ENCODE results near the gene ANKS6.

ANKS6 gene

DNA sequence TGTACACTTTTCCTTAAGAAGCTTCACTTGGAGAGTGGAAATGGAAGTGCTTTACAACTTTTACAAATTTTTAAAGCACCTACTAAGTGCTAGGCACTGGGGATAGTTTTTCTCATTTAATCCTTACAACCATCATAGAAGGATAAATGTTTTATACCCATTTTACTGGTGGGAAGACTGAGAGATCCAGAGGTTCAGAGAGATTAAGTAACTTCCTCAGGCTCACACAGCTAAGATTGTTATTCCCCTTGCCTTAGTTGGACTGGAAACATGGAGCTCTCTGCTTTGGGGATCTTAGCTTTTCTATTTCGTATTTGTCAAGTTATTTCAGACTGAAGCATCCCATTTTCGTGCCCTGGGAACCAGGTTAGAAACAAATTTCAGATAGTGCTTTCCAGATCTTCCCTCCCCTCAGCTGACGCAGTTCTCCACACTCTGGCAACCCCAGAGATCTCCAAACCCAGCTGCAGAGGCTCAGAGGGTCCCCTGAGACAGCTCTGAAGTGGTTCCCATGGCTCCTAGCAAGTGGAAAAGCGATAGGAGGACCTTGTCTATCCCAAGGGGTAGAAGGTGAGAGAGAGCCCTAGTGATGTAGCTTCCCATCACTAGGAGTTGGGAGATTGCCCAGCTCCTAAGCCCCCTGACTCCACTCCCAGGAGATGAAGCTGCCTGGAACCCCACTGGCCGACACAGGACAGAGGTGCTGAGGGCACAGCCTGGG, 71.4 kb downstream of the ANKS6 start:
- Histone ChIP-seq H3K4me2 (ENCODE audit: low read length) (no peak overlapping the region), H3K9me3 (ENCODE audit: control insufficient read depth, insufficient read depth, low read length) (no peaks in the 10 kb centered on the region), H3K4me3 (ENCODE audit: low read length) (no peak overlapping the region), H3K4me1 (ENCODE audit: control insufficient read depth, low read length) (peaks cover 14% of the 10 kb centered on the region), H4K20me1 (ENCODE audit: control insufficient read depth, insufficient read depth, low read depth, low read length) (no peaks in the 10 kb centered on the region), H3K9me2 (replicated peaks; ENCODE audit: control insufficient read depth, low read length) (no peaks in the 10 kb centered on the region), H3F3A (ENCODE audit: control insufficient read depth, insufficient read depth) (no peaks in the 10 kb centered on the region), H3K27me3 (ENCODE audit: control insufficient read depth, low read length) (0 out of 2 replicates have a peak, but pooled peaks cover 6% of the 10 kb centered on the region), H3K79me2 (ENCODE audit: control insufficient read depth, low read length) (no peaks in the 10 kb centered on the region), H3K27ac (ENCODE audit: low read depth, low read length) (no peak overlapping the region), H3K36me3 (ENCODE audit: control insufficient read depth, low read length) (no peaks in the 10 kb centered on the region)
- no peak for TF ChIP-seq EZH2phosphoT487 (IDR thresholded peaks at IDR 0.05; ENCODE audit: borderline replicate concordance, low read length)
- TF ChIP-seq, protein P1, sequence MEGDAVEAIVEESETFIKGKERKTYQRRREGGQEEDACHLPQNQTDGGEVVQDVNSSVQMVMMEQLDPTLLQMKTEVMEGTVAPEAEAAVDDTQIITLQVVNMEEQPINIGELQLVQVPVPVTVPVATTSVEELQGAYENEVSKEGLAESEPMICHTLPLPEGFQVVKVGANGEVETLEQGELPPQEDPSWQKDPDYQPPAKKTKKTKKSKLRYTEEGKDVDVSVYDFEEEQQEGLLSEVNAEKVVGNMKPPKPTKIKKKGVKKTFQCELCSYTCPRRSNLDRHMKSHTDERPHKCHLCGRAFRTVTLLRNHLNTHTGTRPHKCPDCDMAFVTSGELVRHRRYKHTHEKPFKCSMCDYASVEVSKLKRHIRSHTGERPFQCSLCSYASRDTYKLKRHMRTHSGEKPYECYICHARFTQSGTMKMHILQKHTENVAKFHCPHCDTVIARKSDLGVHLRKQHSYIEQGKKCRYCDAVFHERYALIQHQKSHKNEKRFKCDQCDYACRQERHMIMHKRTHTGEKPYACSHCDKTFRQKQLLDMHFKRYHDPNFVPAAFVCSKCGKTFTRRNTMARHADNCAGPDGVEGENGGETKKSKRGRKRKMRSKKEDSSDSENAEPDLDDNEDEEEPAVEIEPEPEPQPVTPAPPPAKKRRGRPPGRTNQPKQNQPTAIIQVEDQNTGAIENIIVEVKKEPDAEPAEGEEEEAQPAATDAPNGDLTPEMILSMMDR (IDR thresholded peaks at IDR 0.05; ENCODE audit: low read depth, low read length, poor library complexity, severe bottlenecking), result no peak

DNA sequence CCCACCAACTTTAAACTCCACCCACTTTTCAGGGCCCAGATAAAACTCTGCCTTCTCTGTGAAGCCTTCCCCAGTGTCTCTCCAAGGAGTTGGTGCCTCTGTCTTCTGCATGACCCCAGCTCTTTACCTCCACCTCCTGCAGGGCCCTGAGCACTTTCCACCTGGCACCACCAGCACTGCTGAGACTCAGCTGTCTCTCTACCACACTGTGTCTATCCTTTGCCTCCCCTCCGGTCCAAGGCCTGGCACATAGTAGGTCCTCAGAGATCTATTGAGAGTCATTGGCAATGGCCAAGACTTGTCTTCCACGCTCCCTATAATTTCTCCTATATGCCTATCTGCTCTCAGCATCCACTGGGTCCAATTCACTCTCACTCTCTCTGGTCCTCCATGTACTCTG, 74.7 kb downstream of the ANKS6 start:
- Histone ChIP-seq H3F3A (ENCODE audit: control insufficient read depth, insufficient read depth) (no peaks in the 10 kb centered on the region), H3K27me3 (ENCODE audit: control insufficient read depth, low read length) (peaks cover 20% of the 10 kb centered on the region; the same call in 1 of the 2 replicates), H3K27ac (ENCODE audit: low read depth, low read length) (no peak overlapping the region), H4K20me1 (ENCODE audit: control insufficient read depth, insufficient read depth, low read depth, low read length) (no peaks in the 10 kb centered on the region), H3K36me3 (ENCODE audit: control insufficient read depth, low read length) (no peaks in the 10 kb centered on the region), H3K4me3 (ENCODE audit: low read length) (no peak overlapping the region), H3K79me2 (ENCODE audit: control insufficient read depth, low read length) (no peaks in the 10 kb centered on the region), H3K9me3 (ENCODE audit: control insufficient read depth, insufficient read depth, low read length) (no peaks in the 10 kb centered on the region), H3K9me2 (replicated peaks; ENCODE audit: control insufficient read depth, low read length) (no peaks in the 10 kb centered on the region), H3K4me2 (ENCODE audit: low read length) (no peak overlapping the region), H3K4me1 (ENCODE audit: control insufficient read depth, low read length) (peaks cover 3% of the 10 kb centered on the region)
- TF ChIP-seq EZH2phosphoT487 (IDR thresholded peaks at IDR 0.05; ENCODE audit: borderline replicate concordance, low read length), result no peak
- TF ChIP-seq, protein P1 (IDR thresholded peaks at IDR 0.05; ENCODE audit: low read depth, low read length, poor library complexity, severe bottlenecking), result no peak

DNA sequence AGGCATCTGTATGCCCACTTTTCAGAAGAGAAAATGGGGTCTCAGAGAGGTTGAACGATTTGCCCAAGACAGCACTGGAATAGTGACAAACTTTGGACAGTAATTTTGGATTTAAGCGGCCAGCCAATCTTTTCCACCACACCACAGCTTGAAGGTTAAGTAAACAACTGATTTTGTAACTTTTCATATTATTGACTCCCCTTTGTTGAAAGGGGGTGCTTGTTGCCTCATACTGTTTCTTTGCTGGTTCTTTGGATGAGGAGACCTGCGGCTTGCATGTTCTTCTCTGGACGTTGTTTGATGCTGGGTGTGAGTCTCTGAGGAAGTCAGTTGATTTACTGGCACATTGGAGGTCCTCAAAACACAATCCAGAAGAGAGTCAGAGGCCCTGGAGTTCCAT, 76.0 kb downstream of the ANKS6 start:
- Histone ChIP-seq H3K9me2 (replicated peaks; ENCODE audit: control insufficient read depth, low read length) (no peaks in the 10 kb centered on the region), H3K4me2 (ENCODE audit: low read length) (no peak overlapping the region), H3K27ac (ENCODE audit: low read depth, low read length) (no peak overlapping the region), H3F3A (ENCODE audit: control insufficient read depth, insufficient read depth) (no peaks in the 10 kb centered on the region), H3K9me3 (ENCODE audit: control insufficient read depth, insufficient read depth, low read length) (no peaks in the 10 kb centered on the region), H4K20me1 (ENCODE audit: control insufficient read depth, insufficient read depth, low read depth, low read length) (no peaks in the 10 kb centered on the region), H3K27me3 (ENCODE audit: control insufficient read depth, low read length) (peaks cover 17% of the 10 kb centered on the region; the same call in 1 of the 2 replicates), H3K79me2 (ENCODE audit: control insufficient read depth, low read length) (no peaks in the 10 kb centered on the region), H3K36me3 (ENCODE audit: control insufficient read depth, low read length) (no peaks in the 10 kb centered on the region), H3K4me1 (ENCODE audit: control insufficient read depth, low read length) (no peaks in the 10 kb centered on the region), H3K4me3 (ENCODE audit: low read length) (no peak overlapping the region)
- TF ChIP-seq, protein P1 (IDR thresholded peaks at IDR 0.05; ENCODE audit: low read depth, low read length, poor library complexity, severe bottlenecking), result no peak
- TF ChIP-seq EZH2phosphoT487 (IDR thresholded peaks at IDR 0.05; ENCODE audit: borderline replicate concordance, low read length), result no peak
